Dermis lymphatic vessel endothelial cell (primary cell): ENCODE results near the gene HDAC6. TPM values are rescaled to one million over a fixed set of nuclear protein-coding genes. Genes with fewer than 3 reads are reported as not detected.

Experiments used
- total RNA-seq: library from RNA; depleted of rRNA; stranded (reverse); fragments of >200 nt; gene quantifications from 2 replicates; pipeline ENCODE4 v1.2.1, GENCODE V29; 2014

HDAC6 gene
- 21.7 and 25.2 TPM in 2 replicates for total RNA-seq

GRCh38 chrX:48801280-48802088 is at the start of gene HDAC6:
Gene HDAC6 (plus strand): TSS chrX:48802067. CDS start chrX:48802693, 626 bp downstream.

GRCh38 chrX:48761674-48762471 is 40.0 kb upstream of the HDAC6 start, which contains the start of gene GLOD5:
Gene GLOD5 (plus strand): TSS chrX:48761747. CDS start chrX:48761791, 44 bp downstream.

GRCh38 chrX:48786341-48786800 is 15.5 kb upstream of the HDAC6 start, which contains the start of gene GATA1:
Gene GATA1 (plus strand): TSS chrX:48786590. CDS start chrX:48791110, 4,520 bp downstream.

GRCh38 chrX:48826135-48826875 is 24.4 kb downstream of the HDAC6 start, which contains the start of gene ERAS:
Gene ERAS (plus strand): TSS chrX:48826513. CDS start chrX:48829124, 2,611 bp downstream.

GRCh38 chrX:48835524-48836329 is 33.9 kb downstream of the HDAC6 start, which contains the start of gene PCSK1N:
Gene PCSK1N (minus strand): TSS chrX:48835610. CDS start chrX:48835532, 78 bp downstream.

Other genes starting within 250 kb of the HDAC6 start
- gene RBM3, start 227.6 kb upstream of the HDAC6 start, total RNA-seq: 387 and 390 TPM in 2 replicates
- 98.9 and 107 TPM in 2 replicates for gene WDR13, start 204.6 kb upstream of the HDAC6 start, total RNA-seq
- gene WAS, start 118.3 kb upstream of the HDAC6 start, total RNA-seq: not detected in 2 replicates
- gene SUV39H1, start 105.3 kb upstream of the HDAC6 start, total RNA-seq: 2.7 and 3.1 TPM in 2 replicates
- not detected in 2 replicates for gene GLOD5, start 40.3 kb upstream of the HDAC6 start, total RNA-seq
- not detected in 2 replicates for gene GATA1, start 15.5 kb upstream of the HDAC6 start, total RNA-seq
- gene ERAS, start 24.4 kb downstream of the HDAC6 start, total RNA-seq: not detected in 2 replicates
- 0.09 and 0.11 TPM in 2 replicates for gene PCSK1N, start 33.5 kb downstream of the HDAC6 start, total RNA-seq
- gene TIMM17B, start 95.7 kb downstream of the HDAC6 start, total RNA-seq: 18.6 and 20.2 TPM in 2 replicates
- gene PQBP1, start 95.9 kb downstream of the HDAC6 start, total RNA-seq: 73.4 and 80.2 TPM in 2 replicates
- gene SLC35A2, start 109.6 kb downstream of the HDAC6 start, total RNA-seq: 7.8 and 11.9 TPM in 2 replicates
- 3.0 and 3.4 TPM in 2 replicates for gene PIM2, start 117.0 kb downstream of the HDAC6 start, total RNA-seq
- gene OTUD5, start 155.5 kb downstream of the HDAC6 start, total RNA-seq: 25.8 and 26.0 TPM in 2 replicates
- gene KCND1, start 169.8 kb downstream of the HDAC6 start, total RNA-seq: 0.09 and 0.22 TPM in 2 replicates
- 14.7 and 17.6 TPM in 2 replicates for gene GRIPAP1, start 200.2 kb downstream of the HDAC6 start, total RNA-seq
- 9.2 and 10.8 TPM in 2 replicates for gene TFE3, start 241.3 kb downstream of the HDAC6 start, total RNA-seq